ENCODE measurements around the gene EIF4B. TPM values are rescaled to one million over a fixed set of nuclear protein-coding genes. Genes with fewer than 3 reads are reported as not detected.
A peak's percentile ranks its signal among the peaks of the same experiment; 100 is the strongest.

EIF4B gene
- total and polyA plus RNA-seq, 9 of the 15 experiments (the other 6 are each of a cell fraction or from before 2014, with no cell fraction given): 138 to 669 (median 552) TPM

GRCh38 chr12:53053218-53054111, 47.2 kb downstream of the EIF4B start (continued):
- TF ChIP-seq, protein P1, sequence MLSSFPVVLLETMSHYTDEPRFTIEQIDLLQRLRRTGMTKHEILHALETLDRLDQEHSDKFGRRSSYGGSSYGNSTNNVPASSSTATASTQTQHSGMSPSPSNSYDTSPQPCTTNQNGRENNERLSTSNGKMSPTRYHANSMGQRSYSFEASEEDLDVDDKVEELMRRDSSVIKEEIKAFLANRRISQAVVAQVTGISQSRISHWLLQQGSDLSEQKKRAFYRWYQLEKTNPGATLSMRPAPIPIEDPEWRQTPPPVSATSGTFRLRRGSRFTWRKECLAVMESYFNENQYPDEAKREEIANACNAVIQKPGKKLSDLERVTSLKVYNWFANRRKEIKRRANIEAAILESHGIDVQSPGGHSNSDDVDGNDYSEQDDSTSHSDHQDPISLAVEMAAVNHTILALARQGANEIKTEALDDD (IDR thresholded peaks at IDR 0.05): peak; percentile 43; the same call in 1 of the 2 replicates
- TF ChIP-seq BRD4 (IDR thresholded peaks at IDR 0.05): no peak
- no peak for TF ChIP-seq NR1H2 (CRISPR knock-in tag; IDR thresholded peaks at IDR 0.05)
- TF ChIP-seq, protein P2, sequence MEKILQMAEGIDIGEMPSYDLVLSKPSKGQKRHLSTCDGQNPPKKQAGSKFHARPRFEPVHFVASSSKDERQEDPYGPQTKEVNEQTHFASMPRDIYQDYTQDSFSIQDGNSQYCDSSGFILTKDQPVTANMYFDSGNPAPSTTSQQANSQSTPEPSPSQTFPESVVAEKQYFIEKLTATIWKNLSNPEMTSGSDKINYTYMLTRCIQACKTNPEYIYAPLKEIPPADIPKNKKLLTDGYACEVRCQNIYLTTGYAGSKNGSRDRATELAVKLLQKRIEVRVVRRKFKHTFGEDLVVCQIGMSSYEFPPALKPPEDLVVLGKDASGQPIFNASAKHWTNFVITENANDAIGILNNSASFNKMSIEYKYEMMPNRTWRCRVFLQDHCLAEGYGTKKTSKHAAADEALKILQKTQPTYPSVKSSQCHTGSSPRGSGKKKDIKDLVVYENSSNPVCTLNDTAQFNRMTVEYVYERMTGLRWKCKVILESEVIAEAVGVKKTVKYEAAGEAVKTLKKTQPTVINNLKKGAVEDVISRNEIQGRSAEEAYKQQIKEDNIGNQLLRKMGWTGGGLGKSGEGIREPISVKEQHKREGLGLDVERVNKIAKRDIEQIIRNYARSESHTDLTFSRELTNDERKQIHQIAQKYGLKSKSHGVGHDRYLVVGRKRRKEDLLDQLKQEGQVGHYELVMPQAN (IDR thresholded peaks at IDR 0.05; ENCODE audit: borderline replicate concordance): no peak
- no peak for TF ChIP-seq ZNF217 (CRISPR knock-in tag; IDR thresholded peaks at IDR 0.05)
- TF ChIP-seq, protein P3, sequence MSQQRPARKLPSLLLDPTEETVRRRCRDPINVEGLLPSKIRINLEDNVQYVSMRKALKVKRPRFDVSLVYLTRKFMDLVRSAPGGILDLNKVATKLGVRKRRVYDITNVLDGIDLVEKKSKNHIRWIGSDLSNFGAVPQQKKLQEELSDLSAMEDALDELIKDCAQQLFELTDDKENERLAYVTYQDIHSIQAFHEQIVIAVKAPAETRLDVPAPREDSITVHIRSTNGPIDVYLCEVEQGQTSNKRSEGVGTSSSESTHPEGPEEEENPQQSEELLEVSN (IDR thresholded peaks at IDR 0.05; ENCODE audit: borderline replicate concordance in 1 of 2, extremely low read depth in 1 of 2, insufficient read depth in 1 of 2, insufficient read length in 1 of 2, low read depth in 1 of 2, low read length in 1 of 2, poor library complexity in 1 of 2, severe bottlenecking in 1 of 2): peak in 1 of 2 experiments; percentile 4
- no peak for TF ChIP-seq UBTF (IDR thresholded peaks at IDR 0.05; ENCODE audit: borderline replicate concordance in 1 of 2, low read depth in 2 of 2, low read length in 2 of 2)
- TF ChIP-seq STAT6 (CRISPR knock-in tag; IDR thresholded peaks at IDR 0.05): no peak
- TF ChIP-seq ASH1L (IDR thresholded peaks at IDR 0.05; ENCODE audit: borderline replicate concordance, low read depth, partially characterized antibody): no peak
- no peak for TF ChIP-seq ZNF518B (CRISPR knock-in tag; IDR thresholded peaks at IDR 0.05)
- no peak for TF ChIP-seq FOXJ2 (tag; IDR thresholded peaks at IDR 0.05)
- no peak for TF ChIP-seq ZNF75A (CRISPR knock-in tag; IDR thresholded peaks at IDR 0.05)
